GM13976 (cell line): ENCODE data around the gene HOXD4.

Source experiments
- DNase-seq: peaks from one replicate; pipeline ENCODE4 v3.0.0; 2012; ENCODE audit warnings: low spot score
- CTCF ChIP-seq: IDR thresholded peaks from 2 replicates; pipeline ENCODE4 v1.5.1; 2012; ENCODE audit warnings: borderline replicate concordance, mild to moderate bottlenecking; ENCODE audit not compliant: insufficient read depth; ENCODE audit errors: extremely low read depth, missing control alignments, control extremely low read depth
- in situ Hi-C: fragments of 300-500 bp; cut with MboI; formaldehyde crosslinking; loops from one replicate; pipeline ENCODE4 v1.12.0; 2022; ENCODE audit warnings: low sequenced_read_pairs, mixed read lengths, inconsistent platforms; ENCODE audit not compliant: unreplicated experiment

The HOXD4 gene

DNA sequence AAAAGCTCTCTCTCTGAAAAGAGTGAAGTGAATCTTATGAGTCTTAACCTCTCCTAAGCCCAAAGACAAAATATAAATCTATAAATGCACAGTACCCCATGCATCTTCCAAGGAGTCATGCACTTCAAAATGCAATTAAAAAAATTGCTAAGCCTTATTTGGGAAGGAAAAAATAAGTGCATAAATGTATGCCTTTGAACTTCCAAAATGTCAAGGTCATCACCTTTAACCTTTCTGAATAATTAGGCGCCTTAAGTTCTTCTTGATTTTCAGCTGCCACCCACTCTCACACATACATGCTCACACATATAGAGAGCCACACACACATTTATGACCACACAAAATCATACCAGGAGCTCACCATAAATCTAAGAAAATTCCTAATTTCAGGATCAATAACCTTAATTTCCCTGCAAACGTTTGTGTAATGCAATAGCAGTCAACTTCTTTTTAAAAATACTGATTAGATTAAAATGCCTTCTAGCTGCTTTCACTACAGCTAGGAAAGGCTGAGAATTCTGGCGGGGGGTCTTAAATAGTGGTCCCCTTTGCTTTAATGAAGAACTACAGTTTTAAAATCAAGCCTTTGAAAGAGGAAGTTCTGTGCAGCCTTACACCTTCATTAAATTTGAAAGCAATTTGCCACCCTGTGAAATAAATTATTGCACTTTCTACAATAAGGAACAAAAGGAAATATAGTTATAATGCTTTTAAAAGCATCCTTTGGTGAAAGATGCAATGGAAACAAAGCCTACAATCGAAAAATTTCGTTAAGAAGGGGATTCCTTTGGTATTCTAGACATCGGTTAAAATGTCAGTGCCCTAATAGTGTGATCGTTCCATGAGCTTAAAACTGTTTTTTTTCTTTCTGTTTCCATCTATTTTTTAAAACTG is 40.7 kb upstream of the HOXD4 start:
- DNase-seq: no peak
- TF ChIP-seq CTCF: no peak
- in situ Hi-C loops: no loop called here

DNA sequence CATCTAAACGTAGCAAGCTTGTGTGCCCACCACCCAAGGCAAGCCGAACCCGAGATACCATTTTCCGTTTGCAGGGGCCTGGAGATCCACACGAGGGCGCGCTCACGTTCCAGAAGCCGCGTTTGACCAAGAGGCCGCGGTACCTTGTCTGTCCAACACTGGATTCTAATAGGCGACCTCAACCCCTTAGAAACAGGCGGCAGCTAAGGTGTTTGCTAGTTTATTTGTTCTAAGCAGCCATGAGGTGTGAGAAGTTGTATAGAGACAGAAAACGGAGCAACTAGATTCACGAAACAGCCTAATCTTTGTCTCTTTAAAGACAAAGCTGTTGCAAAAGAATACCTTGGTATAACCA is 40.1 kb upstream of the HOXD4 start:
- in situ Hi-C loops: no loop called here
- TF ChIP-seq CTCF: peak; percentile 68
- DNase-seq: peak; percentile 72

DNA sequence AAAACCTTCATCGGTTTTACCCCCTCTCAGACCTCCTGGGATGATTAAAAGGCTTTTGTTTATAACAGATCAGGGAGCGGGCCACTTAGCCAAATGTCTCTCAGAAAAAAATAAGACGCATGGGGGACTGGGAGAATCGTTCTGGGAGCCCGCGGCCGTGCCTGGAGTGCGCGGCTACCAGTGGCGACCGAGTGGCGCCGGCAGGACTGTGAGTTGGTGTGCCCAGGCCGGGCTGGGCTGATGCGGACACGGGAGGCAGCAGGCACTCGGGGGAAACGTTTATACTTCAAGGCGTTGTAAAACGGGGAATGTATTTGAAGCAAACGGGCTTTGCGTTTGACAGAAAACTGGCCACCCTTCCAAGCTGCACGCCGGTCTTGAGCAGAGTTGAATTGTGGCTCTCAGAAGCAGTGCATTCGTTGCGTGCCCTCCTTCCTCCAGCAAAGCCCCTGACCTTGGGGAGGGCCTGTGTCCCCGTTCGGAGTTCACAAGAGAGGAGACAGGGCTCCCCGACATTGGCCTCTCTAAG is 39.4 kb upstream of the HOXD4 start:
- in situ Hi-C loops: no loop called here
- no peak for TF ChIP-seq CTCF
- no peak for DNase-seq

- in situ Hi-C loops: no loop called here
- no peak for TF ChIP-seq CTCF
- DNase-seq: no peak
These were observed 38.7 kb upstream of the HOXD4 start for GRCh38 chr2:176112375-176113302.

DNA sequence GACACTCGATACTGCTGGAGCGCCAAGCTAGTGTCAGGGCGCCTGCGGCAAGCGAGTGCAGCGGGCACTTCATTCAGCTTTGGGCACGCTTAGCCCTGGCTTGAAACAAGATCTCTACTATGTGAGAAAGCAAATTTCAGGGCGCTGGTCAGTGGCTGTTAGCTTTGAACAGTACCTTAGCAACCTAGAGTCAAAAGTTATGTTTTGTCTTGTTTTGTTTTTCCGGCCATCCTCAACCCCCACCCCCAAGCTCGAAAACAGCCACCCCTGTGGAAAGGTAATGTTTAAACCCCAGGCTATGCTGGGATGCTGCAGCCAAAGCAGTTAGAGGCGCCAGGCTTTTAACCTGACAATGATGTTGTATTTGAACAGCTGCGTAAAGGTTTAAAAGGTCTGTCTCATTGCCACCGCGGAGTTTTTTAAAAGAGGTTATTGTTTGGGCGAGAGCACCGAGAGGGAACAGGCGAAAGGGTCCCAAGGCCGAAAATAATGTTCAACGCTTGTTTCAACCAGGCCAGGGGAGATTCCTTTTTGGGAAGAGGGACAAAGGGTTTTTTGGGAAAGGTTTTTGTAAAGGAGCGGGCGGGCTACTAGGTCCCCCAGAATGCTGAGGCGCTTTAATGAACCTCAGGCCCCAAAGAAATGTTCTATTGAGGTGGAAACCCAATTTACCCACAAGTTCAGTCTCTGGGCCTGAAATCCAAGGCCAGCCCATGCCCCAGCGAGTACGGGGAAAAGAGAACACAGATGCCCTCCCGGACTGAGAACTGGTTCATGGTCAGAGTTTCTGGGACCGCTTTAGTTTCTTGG is 37.0 kb upstream of the HOXD4 start:
- no peak for DNase-seq
- no peak for TF ChIP-seq CTCF
- in situ Hi-C loops: no loop called here

DNA sequence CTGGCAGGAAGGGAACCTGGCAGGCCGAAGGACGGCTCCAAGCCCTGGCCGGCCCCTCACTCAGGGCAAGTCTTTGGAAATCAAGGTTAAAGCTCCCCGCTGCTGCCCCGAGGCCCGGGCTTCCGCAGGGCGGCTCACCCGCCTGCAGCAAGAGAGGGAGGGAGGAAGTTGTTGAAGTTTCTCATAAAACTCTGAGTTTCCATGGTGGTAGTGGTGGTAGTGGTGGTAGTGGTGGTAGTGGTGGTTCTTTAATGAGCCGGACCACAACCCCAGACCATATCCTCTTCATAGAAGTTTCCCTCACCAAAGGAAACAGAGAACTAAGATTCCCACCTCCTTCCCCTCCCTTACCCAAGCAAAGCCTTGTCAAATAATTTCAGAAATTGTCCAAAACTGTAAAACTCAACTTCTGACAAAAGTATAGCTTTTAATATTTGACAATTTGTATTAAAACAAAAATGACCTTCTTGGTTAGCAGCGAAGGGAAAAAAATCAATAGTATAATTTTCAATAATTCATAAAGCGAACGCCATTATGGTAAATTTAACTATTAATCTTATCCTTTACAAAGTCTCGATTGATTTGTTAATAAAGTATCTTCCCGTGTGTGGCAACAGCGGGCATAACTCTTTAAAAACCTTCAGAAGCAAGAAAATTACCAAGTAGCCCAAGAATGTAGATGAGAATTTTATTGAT is 36.3 kb upstream of the HOXD4 start:
- DNase-seq: no peak
- no peak for TF ChIP-seq CTCF
- in situ Hi-C loops: no loop called here
